GM03348 (cell line): ENCODE measurements around the gene CAMSAP2.
"Not testable (repeated sequence)": the region's sequence is repeated elsewhere in the genome, so short reads cannot be mapped to it uniquely, and the experiment has no call there.

Experiments used
- DNase-seq: peaks from one replicate; pipeline ENCODE4 v3.0.0; 2012; ENCODE audit warnings: low spot score

The CAMSAP2 gene

DNA sequence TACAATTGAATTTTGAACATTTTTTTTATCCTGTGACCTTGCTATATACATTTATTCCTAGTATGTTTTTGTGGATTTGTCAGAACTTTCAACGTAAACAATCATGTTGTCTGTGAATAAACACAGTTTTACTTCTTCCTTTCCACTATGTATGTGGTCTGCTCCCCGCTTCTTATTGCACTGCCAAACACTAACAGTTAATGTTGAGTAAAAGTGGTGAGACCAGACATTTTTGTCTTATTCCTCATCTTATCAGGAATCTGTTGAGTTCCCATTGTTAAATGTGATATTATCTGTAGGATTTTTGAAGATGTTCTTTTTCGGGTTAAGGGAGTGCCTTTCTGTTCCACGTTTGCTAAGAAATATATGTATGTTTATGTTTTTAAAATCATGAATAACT lies 45.9 kb downstream of the CAMSAP2 start:
- DNase-seq: no peak

DNA sequence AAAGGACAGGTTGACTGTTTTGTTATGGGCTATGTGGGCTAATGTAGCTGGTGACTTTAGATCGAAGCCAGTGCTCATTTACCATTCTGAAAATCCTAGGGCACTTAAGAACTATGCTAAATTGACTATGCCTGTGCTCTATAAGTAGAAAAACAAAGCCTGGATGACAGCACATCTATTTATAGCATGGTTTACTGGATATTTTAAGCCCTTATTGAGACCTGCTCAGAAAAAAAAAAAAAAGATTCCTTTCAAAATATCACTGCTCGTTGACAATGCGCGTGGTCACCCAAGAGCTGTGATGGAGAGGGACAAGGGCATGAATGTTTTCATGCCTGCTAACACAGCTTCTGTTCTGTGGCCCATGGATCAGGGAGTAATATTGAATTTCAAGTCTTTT lies 48.1 kb downstream of the CAMSAP2 start:
- DNase-seq: no peak

DNA sequence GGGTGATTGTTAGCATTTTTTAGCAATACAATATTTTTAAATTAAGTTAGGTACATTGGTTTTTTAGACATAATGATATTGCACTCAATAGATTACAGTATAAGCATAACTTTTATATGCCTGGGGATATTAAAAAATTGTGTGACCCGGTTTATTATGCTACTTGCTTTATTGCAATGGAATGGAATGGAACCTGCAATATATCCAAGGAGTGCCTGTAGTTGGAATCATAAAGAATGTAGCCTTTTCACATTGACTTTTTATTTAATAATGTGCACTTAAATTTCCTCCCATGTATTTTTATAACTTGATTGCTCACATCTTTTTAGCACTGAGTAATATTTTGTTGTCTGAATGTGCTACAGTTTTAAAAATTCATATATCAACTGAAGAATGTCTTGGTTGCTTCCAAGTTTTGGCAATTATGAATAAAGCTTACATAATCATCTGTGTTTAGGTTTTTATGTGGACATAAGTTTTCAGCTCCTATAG lies 49.2 kb downstream of the CAMSAP2 start:
- no peak for DNase-seq

DNA sequence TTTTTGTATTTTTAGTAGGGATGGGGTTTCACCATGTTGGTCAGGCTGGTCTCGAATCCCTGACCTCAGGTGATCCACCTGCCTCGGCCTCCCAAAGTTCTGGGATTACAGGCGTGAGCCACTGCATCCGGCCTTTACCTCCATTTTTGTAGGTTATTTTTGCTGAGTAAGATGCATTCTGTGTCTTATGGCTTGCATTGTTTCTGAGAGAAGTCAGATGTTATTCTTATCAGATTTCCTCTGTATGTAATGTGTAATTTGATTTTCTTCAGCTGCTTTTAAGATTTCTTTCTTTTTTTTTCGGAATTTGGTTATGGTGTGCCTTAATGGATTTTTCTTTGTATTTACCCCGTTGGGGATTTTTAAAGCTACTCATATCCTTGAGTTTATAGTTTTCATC lies 52.3 kb downstream of the CAMSAP2 start:
- not testable (repeated sequence) for DNase-seq

DNA sequence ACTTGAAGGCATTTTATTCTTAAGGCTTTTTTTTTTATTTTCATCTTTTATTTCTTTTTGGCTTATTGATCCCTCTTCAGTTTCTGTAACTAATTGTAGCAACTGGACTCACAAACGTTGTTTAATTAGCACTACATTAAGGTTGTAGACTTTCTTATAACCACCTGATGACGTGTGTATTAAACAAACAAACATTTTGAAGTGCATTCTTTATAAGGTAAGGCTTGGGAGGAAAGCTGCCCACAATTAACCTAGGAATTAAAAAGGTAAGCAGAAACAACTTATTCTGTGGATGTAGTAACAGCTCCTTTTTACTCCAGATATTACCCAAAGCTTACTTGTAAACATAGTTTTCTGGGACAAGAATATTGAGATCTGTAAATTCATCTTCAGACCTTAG lies 55.0 kb downstream of the CAMSAP2 start:
- DNase-seq: no peak

DNA sequence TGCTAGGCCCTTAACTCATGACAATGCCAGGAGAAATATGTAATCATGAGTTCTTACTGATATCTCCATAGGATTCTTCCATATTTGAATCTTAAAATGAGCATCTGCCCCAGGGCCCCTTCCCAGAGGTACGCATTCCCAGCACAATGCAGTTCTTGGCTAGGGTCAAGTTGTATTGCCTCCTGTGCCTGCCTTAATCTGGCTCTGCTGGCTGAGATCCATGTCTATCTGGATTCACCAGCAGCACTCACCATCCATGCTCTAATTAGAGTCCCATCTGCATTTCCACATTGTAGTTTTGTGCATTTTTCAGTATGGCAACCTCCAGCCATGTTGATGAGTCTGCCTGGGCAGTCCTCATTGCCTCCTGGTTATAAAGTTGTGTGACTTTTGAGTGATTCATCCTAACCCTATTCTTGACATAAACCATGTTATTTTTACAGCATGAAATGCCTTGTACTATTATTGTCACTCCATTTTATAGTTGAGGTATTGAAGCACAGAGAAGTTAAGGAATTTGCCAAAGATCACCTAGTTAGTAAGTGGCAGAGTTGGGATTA lies 55.9 kb downstream of the CAMSAP2 start:
- no peak for DNase-seq

DNA sequence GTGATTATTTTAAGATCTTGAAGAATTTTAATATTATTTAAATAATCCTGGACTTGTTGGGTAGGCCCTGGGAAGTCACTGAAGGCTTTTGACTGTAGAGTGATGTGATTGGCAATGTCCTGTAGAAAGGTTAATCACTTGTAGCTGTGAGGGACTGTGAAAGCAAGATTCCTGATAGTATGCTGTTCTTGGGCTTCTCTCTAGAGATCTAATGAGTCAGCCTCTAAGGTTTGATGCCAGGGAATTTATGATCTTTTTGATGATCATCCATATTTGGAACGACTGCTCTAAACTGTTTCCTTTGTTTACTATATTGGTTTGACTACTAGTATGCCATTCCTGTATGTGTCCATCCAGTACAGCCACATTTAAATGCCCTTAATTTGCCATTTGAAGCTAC lies 56.5 kb downstream of the CAMSAP2 start:
- DNase-seq: peak; percentile 70

DNA sequence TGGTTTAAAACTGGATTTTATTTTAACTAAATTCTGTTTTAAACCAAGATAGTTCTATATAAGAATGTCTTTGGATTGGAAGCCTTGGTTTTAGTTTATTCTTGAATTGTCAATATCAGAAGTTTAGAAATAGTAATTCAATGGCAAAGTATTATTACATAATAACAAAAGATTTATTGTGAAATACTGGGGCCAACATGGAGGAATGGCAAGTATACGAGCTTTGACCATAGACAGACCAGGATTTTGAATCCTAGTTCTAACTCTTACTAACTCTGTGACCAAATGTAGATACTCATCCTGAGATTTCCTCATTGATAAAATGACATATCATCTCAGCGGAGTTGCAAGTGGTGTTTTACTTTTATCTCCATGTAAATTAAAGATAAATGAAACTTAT lies 63.3 kb downstream of the CAMSAP2 start:
- DNase-seq: no peak

DNA sequence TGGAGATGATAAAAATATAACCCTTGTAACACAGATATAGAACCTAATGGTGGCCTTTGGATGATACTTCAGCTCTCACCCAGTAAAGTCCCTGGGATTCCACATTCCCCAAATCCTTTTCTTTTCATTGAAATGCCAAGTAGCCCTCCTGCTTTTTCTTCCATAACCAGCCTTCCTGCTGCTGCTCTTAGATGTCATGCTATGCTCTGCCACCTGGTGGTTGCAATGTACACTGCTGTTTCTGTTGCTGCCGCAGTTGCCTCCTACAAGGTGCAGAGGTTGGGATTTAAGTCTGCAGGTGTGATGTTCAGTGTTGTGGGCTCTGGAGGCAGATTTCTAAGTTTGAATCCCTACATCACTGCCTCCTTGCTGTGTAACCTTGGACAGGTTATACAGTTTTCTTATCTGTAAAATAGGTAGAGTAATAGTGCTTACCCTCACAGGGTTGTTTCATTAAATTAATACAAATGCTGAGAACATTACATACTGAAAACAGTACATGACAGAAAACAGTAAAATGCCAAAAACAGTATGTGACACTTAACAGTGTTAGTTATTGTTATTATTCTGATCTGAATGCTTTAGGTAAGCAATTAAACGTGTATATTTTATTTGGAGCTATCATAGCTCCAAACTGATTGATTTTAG lies 64.3 kb downstream of the CAMSAP2 start:
- peak; percentile 80 for DNase-seq

DNA sequence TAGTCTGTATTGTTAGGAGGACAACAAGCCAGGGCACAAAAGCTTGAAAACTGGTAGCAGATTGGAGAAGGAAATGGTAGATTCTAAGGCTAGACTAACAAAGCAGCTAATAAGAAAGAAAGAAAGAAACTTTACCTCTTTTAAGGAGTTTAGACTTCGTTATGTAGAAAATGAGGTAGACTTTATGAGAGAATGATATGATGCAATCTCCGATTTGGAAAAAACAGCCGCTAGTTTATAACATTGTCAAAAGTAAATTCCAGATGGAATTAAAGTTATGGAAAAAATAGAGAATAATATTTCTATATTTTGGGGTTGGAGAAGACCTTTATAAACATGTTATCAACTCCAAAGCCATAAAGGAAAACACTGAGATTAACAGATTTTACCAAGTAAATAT lies 67.0 kb downstream of the CAMSAP2 start:
- DNase-seq: no peak

DNA sequence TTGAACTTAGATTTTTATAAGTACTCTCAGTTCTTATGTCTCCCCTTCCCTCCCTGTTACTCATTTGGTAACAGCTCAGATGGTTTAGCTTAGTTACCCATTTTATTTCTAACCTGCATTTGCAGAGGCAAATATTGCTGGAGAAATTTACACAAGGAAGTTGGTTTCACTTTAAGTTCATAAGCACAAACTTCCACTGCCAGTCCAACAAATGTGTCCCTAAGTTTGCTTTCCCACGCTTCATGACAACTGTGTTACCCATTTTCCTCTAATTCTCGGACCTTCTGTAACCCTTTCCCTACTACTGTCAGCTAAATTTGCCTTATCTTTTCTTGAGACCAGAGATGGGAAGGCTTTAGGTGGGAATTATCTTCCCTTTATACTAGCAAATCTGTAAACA lies 70.2 kb downstream of the CAMSAP2 start:
- DNase-seq: no peak

DNA sequence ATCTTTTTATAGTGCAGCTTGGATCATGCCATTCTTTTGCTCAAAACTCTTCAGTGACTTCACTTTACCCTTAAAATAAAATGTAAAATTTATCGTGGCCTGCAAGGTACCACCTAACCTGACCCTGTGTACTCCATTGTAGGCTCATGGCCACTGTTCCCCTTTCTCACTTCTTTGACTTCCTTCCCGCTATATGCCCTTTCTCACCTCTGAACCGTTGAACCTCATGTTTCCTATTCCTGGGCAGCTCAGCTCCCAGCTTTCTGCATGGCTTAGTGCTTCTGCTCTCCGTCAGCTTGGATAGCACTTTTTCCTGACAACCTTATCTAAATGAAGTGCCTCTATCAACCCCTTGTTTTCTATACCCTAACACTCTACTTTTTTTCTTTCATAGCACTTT lies 73.0 kb downstream of the CAMSAP2 start:
- DNase-seq: no peak

DNA sequence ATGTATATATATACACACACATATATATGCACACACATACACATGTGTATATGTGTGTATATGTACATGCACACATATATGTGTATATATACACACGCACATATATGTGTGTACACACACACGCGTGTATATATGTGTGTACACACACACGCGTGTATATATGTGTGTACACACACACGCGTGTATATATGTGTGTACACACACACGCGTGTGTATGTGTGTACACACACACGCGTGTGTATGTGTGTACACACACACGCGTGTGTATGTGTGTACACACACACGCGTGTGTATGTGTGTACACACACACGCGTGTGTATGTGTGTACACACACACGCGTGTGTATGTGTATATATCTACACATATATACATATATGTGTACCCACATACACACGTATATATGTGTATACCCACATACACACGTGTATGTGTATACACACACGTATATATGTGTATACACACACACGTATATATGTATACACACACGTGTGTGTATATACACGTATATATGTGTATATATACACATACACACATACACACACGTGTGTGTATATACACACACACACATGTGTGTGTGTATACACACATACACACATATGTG lies 78.0 kb downstream of the CAMSAP2 start:
- not testable (repeated sequence) for DNase-seq

DNA sequence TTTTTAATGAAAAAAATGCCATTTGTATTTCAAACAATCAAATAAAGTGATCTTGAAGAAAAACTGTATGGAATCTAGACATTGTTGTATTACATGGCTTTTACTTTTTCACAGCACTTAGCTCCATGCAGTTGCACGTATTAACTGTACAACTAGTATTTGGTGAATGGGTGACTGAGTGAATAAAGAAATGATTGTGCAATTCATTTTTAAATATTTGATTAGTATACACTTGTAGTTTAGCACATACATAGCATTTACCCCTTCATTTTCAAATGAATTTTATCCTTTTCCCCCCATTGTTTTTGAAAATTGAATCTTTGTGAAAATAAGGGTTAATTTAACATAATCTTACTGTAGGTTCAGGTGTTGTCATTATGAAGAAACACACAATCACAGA lies 79.6 kb downstream of the CAMSAP2 start:
- DNase-seq: no peak

DNA sequence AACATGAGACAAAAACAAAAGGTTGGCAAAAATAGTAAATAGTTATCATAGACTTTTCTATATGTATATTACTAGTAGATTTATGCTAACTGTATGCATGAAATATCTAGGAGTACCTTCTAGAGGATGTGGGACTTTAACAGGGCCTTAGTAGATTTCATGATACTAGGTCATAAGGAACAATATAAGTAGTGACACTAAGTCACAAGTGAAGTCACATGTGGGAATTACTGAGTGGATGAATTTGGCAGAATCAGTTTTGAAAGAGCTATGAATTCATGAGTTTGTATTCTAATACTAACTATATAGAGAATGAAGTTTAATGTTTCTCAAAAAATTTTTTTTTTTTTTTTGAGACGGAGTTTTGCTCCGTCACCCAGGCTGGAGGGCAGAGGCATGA lies 81.0 kb downstream of the CAMSAP2 start:
- DNase-seq: no peak

DNA sequence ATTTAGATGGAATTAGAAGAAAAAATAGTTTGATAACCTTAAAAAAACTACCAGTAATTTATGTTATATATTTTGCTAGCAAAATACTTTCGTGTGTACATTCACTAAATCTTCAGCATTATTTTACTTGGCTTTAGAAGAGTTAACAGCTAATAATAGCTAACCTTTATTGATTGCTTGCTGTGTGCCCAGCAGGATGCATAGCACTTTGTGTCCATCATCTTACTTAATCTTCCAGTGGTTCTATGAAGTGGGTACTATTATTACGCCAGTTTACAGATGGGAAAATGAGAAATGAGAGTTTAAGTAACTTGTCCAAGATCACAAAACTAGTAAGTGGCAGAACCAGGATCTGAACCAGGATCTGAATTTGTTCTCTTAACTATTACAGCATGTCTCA lies 92.4 kb downstream of the CAMSAP2 start:
- no peak for DNase-seq

DNA sequence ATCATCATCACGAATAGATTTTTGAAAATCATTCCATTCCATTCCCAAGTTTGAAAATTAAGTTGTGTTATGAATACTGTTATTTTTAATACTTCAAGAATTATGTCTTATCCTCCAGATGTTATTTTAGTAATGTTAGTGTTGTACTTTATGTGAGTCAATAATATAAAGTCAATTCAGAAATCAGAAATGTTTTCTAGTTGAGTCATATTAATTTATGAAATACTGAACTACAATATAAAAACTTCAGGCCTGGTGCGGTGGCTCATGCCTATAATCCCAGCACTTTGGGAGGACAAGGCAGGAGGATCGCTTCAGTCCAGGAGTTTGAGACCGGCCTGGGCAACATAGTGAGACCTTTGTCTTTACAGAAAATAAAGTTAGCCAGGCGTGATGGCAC lies 95.7 kb downstream of the CAMSAP2 start:
- no peak for DNase-seq

DNA sequence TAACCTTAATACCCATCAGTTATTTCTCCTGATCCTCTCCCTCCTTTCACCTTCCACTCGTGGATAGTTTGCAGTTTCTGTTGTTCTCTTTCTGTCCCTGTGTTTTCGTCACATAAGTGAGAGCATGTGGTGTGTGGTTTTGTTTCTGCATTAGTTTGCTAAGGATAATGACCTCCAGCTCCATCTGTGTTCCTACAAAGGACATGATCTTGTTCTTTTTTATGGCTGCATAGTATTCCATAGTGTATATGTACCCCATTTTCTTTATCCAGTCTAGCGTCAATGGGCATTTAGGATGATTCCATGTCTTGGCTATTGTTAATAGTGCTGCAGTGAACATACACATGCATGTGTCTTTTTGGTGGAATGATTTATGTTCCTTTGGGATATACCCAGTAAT lies 97.5 kb downstream of the CAMSAP2 start:
- no peak for DNase-seq

DNA sequence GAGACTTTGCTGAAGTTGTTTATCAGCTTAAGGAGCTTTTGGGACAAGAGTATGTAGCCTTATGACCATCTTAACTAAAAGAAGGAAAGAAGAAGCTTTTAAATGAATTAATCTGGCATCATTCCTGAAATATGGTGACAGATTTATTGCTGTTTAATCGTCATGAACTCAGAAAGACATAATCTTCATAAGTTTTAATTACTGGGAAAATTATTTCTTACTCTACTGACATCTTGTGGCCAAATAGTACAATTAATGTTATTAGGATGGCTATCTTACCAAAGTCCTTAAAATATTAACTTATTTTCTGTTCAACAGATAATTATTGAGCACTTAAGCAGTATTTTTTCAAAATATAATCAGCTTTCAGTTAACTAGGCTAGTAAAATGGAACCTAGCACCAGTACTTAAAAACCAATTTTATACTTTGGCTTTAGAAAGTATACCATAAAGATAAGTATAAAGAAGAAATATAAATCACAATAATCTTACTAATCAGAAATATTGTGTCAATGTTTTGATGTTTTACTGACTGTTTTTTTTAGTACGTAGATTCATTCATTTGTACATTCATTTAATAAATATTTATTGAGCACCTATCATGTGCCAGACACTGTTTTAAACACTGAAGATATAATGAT lies 99.4 kb downstream of the CAMSAP2 start:
- peak; percentile 29 for DNase-seq

DNA sequence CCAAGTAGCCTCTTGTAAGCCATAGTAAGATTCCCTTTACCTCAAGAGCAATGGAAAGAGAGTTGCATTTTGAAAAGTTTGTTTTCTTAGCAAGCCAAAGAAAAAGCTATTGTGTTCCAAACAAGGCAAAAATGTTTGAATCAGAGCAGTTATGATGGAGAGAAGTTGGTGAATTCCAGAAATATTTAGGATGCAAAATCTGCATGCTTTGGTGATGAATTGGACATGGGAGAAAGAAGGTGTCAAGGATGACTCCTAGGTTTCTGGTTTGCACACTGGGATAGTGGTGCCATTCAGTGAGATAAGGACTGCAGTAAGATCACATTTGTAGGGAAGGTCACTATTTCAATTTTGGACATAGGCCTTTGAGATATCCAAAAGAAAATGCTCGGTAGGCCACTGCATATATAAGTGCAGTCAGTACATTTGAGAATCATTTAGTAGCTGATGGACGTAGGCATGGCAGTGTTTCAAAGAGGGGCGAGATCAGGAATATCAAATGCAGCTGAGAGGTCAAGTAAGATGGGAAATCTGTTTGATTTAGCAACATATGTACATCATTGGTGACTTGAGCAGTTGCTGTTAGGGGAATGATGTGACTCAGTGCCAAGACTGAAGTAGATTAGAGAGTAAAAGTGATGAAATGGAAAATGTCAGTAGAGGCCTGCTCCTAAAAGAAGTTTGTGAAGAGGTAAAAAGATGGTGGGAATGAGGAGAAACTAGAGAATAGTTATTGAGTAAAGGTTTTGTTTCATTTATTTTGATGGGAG lies 100.2 kb downstream of the CAMSAP2 start:
- peak; percentile 51 for DNase-seq

DNA sequence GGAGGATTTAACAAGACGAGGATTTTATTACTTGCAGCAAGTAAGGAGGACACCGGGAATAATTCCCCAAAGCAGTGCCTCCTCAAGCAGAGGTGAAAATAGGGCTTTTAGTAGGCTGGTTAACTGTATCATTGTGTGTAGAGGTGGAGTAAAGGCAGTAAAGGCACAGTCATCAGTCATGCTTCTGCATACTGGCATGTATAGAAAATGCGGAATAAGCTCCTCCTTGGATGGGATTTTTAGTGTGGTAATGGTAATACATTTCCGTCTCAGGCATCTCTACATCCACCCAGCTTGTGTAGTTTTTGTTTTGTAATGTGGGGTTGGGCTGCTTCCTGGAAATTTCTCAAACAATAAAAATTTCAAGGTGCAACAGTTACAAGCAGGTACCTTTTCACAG lies 106.7 kb downstream of the CAMSAP2 start:
- DNase-seq: no peak

DNA sequence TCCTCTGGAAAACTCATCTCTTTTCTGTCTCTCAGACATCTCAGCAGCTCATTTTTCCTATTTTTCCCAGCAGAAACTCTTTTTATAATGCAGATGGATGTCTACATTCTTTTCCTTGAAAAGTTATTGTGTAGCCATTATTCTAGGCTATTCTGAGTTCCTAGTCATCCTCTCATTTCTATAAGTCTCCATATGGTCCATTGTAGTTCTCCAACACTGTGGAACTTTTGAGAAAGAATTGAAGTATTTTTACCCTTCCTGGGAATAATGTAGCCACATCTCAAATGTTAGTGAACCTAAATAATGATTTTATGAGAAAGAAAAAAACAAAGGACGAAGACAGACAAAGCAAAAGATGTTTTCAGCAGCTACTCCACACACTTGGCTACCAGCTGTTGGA lies 107.7 kb downstream of the CAMSAP2 start:
- no peak for DNase-seq

DNA sequence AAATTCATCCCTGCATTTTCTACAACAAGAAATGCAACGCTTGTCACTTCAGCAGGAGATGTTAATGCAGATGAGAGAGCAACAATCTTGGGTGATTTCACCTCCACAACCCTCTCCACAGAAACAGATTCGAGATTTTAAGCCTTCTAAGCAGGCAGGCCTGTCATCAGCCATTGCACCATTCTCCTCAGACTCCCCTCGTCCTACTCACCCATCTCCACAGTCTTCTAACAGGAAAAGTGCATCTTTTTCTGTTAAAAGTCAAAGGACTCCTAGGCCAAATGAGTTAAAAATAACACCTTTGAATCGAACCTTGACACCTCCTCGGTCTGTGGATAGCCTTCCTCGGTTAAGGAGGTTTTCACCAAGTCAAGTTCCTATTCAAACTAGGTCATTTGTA lies 110.7 kb downstream of the CAMSAP2 start:
- no peak for DNase-seq
